OCI-LY7 (cell line): ENCODE results near the gene PDZRN4.

Source experiments
- CTCF ChIP-seq: fragments of 200-600 bp; sonication (generic); conservative IDR thresholded peaks from 2 replicates; pipeline ENCODE4 v1.5.1; 2014; ENCODE audit warnings: mild to moderate bottlenecking, antibody characterized with exemption, low read length, moderate library complexity, mixed read lengths
- EZH2phosphoT487 ChIP-seq: fragments of 200-600 bp; sonication (generic); IDR thresholded peaks from 2 replicates; pipeline ENCODE4 v1.6.1; 2018; ENCODE audit warnings: low read depth, borderline replicate concordance, mild to moderate bottlenecking, mixed run types, antibody characterized with exemption, low read length, moderate library complexity, mixed read lengths

GRCh38 chr12:41418586-41418985, 230.5 kb downstream of the PDZRN4 start:
- TF ChIP-seq CTCF (no peak), EZH2phosphoT487 (no peak)
